Ramos (cell line): ENCODE results near the gene CCNC.
"Not testable (repeated sequence)": the region's sequence is repeated elsewhere in the genome, so short reads cannot be mapped to it uniquely, and the experiment has no call there.

Experiments used
- in situ Hi-C: fragments of 300-500 bp; cut with MboI; formaldehyde crosslinking; loops from one replicate; pipeline ENCODE4 v1.14.3; 2022; ENCODE audit warnings: low sequenced_read_pairs; ENCODE audit not compliant: unreplicated experiment

CCNC gene

GRCh38 chr6:99603421-99604165 lies 35.1 kb upstream of the CCNC start:
- in situ Hi-C loops, result no loop called here

- in situ Hi-C loops, result no loop called here
These were observed 34.3 kb upstream of the CCNC start for GRCh38 chr6:99602520-99603420.

GRCh38 chr6:99594696-99595095 lies 26.2 kb upstream of the CCNC start:
- in situ Hi-C loops, result not testable (repeated sequence)

GRCh38 chr6:99592900-99593299 lies 24.4 kb upstream of the CCNC start:
- in situ Hi-C loops, result no loop called here

- in situ Hi-C loops, result no loop called here
These were observed 23.4 kb upstream of the CCNC start for GRCh38 chr6:99591673-99592364.

GRCh38 chr6:99590728-99591672 lies 22.5 kb upstream of the CCNC start:
- in situ Hi-C loops, result no loop called here

- in situ Hi-C loops, result no loop called here
These were observed 21.5 kb upstream of the CCNC start for GRCh38 chr6:99589907-99590493.

GRCh38 chr6:99589290-99589672 lies 20.8 kb upstream of the CCNC start:
- in situ Hi-C loops, result no loop called here

GRCh38 chr6:99588618-99589289 lies 20.3 kb upstream of the CCNC start:
- in situ Hi-C loops, result no loop called here

GRCh38 chr6:99587792-99588191 lies 19.3 kb upstream of the CCNC start:
- in situ Hi-C loops, result no loop called here

- in situ Hi-C loops, result no loop called here
These were observed 11.3 kb upstream of the CCNC start for GRCh38 chr6:99579781-99580180.

- in situ Hi-C loops, result no loop called here
These were observed 7.2 kb upstream of the CCNC start for GRCh38 chr6:99575544-99576227.

- in situ Hi-C loops, result no loop called here
These were observed 5.6 kb upstream of the CCNC start for GRCh38 chr6:99573980-99574617.

- in situ Hi-C loops, result no loop called here
These were observed 5.3 kb downstream of the CCNC start for GRCh38 chr6:99563056-99563723.

GRCh38 chr6:99560668-99561067 lies 7.8 kb downstream of the CCNC start:
- in situ Hi-C loops, result no loop called here

GRCh38 chr6:99559057-99559456 lies 9.4 kb downstream of the CCNC start:
- in situ Hi-C loops, result no loop called here

- in situ Hi-C loops, result no loop called here
These were observed 14.6 kb downstream of the CCNC start for GRCh38 chr6:99553888-99554287.
